SK-N-SH treated with all-trans-retinoic acid at 6 μM for 48 hours (cell line): ENCODE results near the gene CFL1.

Experiments used
- ISL1 ChIP-seq: fragments of 250-450 bp; sonication (Bioruptor Pico); IDR thresholded peaks from 2 replicates; pipeline ENCODE4 v2.1.2; 2022; ENCODE audit warnings: mild to moderate bottlenecking, moderate library complexity
- PPARA ChIP-seq: fragments of 250-450 bp; sonication (Bioruptor Pico); IDR thresholded peaks from 2 replicates; pipeline ENCODE4 v1.5.0; 2020; ENCODE audit warnings: mild to moderate bottlenecking, borderline replicate concordance
- RARB ChIP-seq: fragments of 250-450 bp; sonication (Bioruptor Pico); IDR thresholded peaks from 2 replicates; pipeline ENCODE4 v1.8.0; 2021; ENCODE audit warnings: mild to moderate bottlenecking, moderate library complexity
- SNAI2 ChIP-seq: fragments of 250-450 bp; sonication (Bioruptor Pico); IDR thresholded peaks from 2 replicates; pipeline ENCODE4 v1.5.0; 2020; ENCODE audit warnings: mild to moderate bottlenecking, moderate library complexity
- ZC3H10 ChIP-seq: fragments of 250-450 bp; sonication (Bioruptor Pico); IDR thresholded peaks from 2 replicates; pipeline ENCODE4 v1.5.1; 2021; ENCODE audit warnings: mild to moderate bottlenecking, moderate library complexity
- ZFP3 ChIP-seq: fragments of 250-450 bp; sonication (Bioruptor Pico); IDR thresholded peaks from 2 replicates; pipeline ENCODE4 v1.5.0; 2020; ENCODE audit warnings: mild to moderate bottlenecking, moderate library complexity
- ZFP30 ChIP-seq: fragments of 450-650 bp; formaldehyde crosslinking; IDR thresholded peaks from 2 replicates; pipeline ENCODE4 v1.5.0; 2022; ENCODE audit warnings: mild to moderate bottlenecking, moderate library complexity
- TF ChIP-seq, protein P1 (sequence below): fragments of 250-450 bp; sonication (Bioruptor Pico); IDR thresholded peaks from 2 replicates; pipeline ENCODE4 v1.8.0; 2020; ENCODE audit warnings: mild to moderate bottlenecking, moderate library complexity, borderline replicate concordance
- TF ChIP-seq, protein P2 (sequence below): fragments of 250-450 bp; sonication (Bioruptor Pico); IDR thresholded peaks from 2 replicates; pipeline ENCODE4 v1.5.0; 2020; ENCODE audit warnings: mild to moderate bottlenecking, moderate library complexity
- TF ChIP-seq, protein P3 (sequence below): fragments of 250-450 bp; sonication (Bioruptor Pico); IDR thresholded peaks from 2 replicates; pipeline ENCODE4 v1.8.0; 2021; ENCODE audit warnings: low read depth, mild to moderate bottlenecking, moderate library complexity, borderline replicate concordance
- TF ChIP-seq, protein P4 (sequence below): fragments of 250-450 bp; sonication (Bioruptor Pico); IDR thresholded peaks from 2 replicates; pipeline ENCODE4 v1.5.1; 2020; ENCODE audit warnings: low read depth, mild to moderate bottlenecking, moderate library complexity

DNA sequence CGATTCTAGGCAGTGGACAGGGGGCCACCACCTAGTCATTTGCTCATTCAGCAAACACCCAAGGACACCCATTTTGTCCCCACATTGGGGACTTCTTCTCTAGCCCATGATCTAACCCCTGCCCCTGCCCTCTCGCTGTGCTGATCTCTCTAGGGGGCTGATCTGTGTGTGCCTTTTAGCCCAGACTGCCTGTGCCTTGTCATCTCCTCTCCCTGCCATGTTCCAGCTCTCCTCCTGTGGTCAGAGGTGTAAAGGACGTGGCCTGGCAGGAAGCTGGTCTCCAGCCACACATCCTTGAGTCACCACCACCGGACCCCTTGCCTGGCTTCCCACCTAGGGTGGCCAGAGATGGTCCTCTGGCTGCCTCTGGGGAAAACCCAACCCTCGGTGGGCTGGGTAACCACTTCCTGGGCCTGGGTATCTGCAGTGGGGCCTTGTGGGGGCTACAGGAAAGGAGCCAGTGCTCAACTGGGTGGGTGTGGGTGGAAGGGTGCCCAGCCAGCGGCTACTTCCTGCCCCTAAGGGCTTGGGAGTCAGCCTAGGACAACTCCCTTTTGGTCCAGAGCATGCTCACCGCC is 23.0 kb upstream of the CFL1 start:
- TF ChIP-seq, protein P1, sequence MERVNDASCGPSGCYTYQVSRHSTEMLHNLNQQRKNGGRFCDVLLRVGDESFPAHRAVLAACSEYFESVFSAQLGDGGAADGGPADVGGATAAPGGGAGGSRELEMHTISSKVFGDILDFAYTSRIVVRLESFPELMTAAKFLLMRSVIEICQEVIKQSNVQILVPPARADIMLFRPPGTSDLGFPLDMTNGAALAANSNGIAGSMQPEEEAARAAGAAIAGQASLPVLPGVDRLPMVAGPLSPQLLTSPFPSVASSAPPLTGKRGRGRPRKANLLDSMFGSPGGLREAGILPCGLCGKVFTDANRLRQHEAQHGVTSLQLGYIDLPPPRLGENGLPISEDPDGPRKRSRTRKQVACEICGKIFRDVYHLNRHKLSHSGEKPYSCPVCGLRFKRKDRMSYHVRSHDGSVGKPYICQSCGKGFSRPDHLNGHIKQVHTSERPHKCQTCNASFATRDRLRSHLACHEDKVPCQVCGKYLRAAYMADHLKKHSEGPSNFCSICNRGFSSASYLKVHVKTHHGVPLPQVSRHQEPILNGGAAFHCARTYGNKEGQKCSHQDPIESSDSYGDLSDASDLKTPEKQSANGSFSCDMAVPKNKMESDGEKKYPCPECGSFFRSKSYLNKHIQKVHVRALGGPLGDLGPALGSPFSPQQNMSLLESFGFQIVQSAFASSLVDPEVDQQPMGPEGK (CRISPR knock-in tag), result no peak
- TF ChIP-seq ZFP3 (CRISPR knock-in tag) (no peak), RARB (CRISPR knock-in tag) (no peak), ZFP30 (no peak), ZC3H10 (CRISPR knock-in tag) (no peak), PPARA (CRISPR knock-in tag) (no peak), ISL1 (CRISPR knock-in tag) (no peak), SNAI2 (no peak)
- TF ChIP-seq, protein P2, sequence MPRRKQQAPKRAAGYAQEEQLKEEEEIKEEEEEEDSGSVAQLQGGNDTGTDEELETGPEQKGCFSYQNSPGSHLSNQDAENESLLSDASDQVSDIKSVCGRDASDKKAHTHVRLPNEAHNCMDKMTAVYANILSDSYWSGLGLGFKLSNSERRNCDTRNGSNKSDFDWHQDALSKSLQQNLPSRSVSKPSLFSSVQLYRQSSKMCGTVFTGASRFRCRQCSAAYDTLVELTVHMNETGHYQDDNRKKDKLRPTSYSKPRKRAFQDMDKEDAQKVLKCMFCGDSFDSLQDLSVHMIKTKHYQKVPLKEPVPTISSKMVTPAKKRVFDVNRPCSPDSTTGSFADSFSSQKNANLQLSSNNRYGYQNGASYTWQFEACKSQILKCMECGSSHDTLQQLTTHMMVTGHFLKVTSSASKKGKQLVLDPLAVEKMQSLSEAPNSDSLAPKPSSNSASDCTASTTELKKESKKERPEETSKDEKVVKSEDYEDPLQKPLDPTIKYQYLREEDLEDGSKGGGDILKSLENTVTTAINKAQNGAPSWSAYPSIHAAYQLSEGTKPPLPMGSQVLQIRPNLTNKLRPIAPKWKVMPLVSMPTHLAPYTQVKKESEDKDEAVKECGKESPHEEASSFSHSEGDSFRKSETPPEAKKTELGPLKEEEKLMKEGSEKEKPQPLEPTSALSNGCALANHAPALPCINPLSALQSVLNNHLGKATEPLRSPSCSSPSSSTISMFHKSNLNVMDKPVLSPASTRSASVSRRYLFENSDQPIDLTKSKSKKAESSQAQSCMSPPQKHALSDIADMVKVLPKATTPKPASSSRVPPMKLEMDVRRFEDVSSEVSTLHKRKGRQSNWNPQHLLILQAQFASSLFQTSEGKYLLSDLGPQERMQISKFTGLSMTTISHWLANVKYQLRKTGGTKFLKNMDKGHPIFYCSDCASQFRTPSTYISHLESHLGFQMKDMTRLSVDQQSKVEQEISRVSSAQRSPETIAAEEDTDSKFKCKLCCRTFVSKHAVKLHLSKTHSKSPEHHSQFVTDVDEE (CRISPR knock-in tag), result no peak
- TF ChIP-seq, protein P3, sequence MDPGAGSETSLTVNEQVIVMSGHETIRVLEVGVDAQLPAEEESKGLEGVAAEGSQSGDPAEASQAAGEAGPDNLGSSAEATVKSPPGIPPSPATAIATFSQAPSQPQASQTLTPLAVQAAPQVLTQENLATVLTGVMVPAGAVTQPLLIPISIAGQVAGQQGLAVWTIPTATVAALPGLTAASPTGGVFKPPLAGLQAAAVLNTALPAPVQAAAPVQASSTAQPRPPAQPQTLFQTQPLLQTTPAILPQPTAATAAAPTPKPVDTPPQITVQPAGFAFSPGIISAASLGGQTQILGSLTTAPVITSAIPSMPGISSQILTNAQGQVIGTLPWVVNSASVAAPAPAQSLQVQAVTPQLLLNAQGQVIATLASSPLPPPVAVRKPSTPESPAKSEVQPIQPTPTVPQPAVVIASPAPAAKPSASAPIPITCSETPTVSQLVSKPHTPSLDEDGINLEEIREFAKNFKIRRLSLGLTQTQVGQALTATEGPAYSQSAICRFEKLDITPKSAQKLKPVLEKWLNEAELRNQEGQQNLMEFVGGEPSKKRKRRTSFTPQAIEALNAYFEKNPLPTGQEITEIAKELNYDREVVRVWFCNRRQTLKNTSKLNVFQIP (CRISPR knock-in tag), result no peak
- TF ChIP-seq, protein P4, sequence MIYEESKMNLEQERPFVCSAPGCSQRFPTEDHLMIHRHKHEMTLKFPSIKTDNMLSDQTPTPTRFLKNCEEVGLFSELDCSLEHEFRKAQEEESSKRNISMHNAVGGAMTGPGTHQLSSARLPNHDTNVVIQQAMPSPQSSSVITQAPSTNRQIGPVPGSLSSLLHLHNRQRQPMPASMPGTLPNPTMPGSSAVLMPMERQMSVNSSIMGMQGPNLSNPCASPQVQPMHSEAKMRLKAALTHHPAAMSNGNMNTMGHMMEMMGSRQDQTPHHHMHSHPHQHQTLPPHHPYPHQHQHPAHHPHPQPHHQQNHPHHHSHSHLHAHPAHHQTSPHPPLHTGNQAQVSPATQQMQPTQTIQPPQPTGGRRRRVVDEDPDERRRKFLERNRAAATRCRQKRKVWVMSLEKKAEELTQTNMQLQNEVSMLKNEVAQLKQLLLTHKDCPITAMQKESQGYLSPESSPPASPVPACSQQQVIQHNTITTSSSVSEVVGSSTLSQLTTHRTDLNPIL (CRISPR knock-in tag), result no peak
